Cardiac muscle cell (in vitro differentiated cells and primary cell): ENCODE data around the gene MBOAT1. TPM values are rescaled to one million over a fixed set of nuclear protein-coding genes. Genes with fewer than 3 reads are reported as not detected.

Experiments
- DNase-seq, 2 donors: peaks; one replicate each; pipeline versions ENCODE4 v3.0.0 to v3.0.0-alpha.2; 2010 to 2017; ENCODE audit warnings: low read depth in 1 of 2, low spot score in 1 of 2
- H3K27ac ChIP-seq: fragments of 200-600 bp; sonication (generic); 2 replicates; pipeline ENCODE4 v1.5.1; 2016
- H3K27me3 ChIP-seq: fragments of 200-600 bp; sonication (generic); 2 replicates; pipeline ENCODE4 v1.6.0; 2016; ENCODE audit warnings: control low read depth
- H3K36me3 ChIP-seq: fragments of 200-600 bp; sonication (generic); 2 replicates; pipeline ENCODE4 v1.5.1; 2016; ENCODE audit warnings: control low read depth
- H3K4me1 ChIP-seq: fragments of 200-600 bp; sonication (generic); 2 replicates; pipeline ENCODE4 v1.8.1; 2017; ENCODE audit warnings: low read depth, mild to moderate bottlenecking, mixed run types
- H3K4me3 ChIP-seq: fragments of 200-600 bp; sonication (generic); 2 replicates; pipeline ENCODE4 v1.5.1; 2016; ENCODE audit warnings: mild to moderate bottlenecking
- H3K9me3 ChIP-seq: fragments of 200-600 bp; sonication (generic); 2 replicates; pipeline ENCODE4 v1.5.1; 2017; ENCODE audit warnings: low read depth, mild to moderate bottlenecking, control low read depth
- polyA plus RNA-seq: library from polyadenylated mRNA; unstranded; fragments of >200 nt; fragmentation: Nextera tagmentation; extraction: Ambion mirVana; gene quantifications from 2 replicates; pipeline ENCODE4 v1.2.1, GENCODE V29; 2016
- total RNA-seq: library from RNA; depleted of rRNA; stranded (reverse); fragments of >200 nt; gene quantifications from 2 replicates; pipeline ENCODE4 v1.2.3, GENCODE V29; 2016
- TF ChIP-seq, protein P1 (sequence below): IDR thresholded peaks from 2 replicates; pipeline ENCODE4 v1.5.1; 2012; ENCODE audit warnings: low read depth, mild to moderate bottlenecking, low read length

The MBOAT1 gene
- total and polyA plus RNA-seq, 2 experiments from 2014 or later = 7.5 to 15.5 TPM

GRCh38 chr6:20236909-20237600 lies 24.8 kb upstream of the MBOAT1 start:
- TF ChIP-seq, protein P1, sequence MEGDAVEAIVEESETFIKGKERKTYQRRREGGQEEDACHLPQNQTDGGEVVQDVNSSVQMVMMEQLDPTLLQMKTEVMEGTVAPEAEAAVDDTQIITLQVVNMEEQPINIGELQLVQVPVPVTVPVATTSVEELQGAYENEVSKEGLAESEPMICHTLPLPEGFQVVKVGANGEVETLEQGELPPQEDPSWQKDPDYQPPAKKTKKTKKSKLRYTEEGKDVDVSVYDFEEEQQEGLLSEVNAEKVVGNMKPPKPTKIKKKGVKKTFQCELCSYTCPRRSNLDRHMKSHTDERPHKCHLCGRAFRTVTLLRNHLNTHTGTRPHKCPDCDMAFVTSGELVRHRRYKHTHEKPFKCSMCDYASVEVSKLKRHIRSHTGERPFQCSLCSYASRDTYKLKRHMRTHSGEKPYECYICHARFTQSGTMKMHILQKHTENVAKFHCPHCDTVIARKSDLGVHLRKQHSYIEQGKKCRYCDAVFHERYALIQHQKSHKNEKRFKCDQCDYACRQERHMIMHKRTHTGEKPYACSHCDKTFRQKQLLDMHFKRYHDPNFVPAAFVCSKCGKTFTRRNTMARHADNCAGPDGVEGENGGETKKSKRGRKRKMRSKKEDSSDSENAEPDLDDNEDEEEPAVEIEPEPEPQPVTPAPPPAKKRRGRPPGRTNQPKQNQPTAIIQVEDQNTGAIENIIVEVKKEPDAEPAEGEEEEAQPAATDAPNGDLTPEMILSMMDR = no peak
- no peaks in the 10 kb centered on the region for H3K36me3 ChIP-seq
- H3K4me3 ChIP-seq = no peak overlapping the region
- H3K9me3 ChIP-seq = no peaks in the 10 kb centered on the region
- no peak for DNase-seq
- H3K27me3 ChIP-seq = no peaks in the 10 kb centered on the region
- H3K4me1 ChIP-seq = peaks cover 6% of the 10 kb centered on the region
- H3K27ac ChIP-seq = no peak overlapping the region

GRCh38 chr6:20236344-20236743 lies 24.1 kb upstream of the MBOAT1 start:
- no peak overlapping the region for H3K4me3 ChIP-seq
- H3K27ac ChIP-seq = no peak overlapping the region
- TF ChIP-seq, protein P1 = no peak
- no peaks in the 10 kb centered on the region for H3K9me3 ChIP-seq
- no peak for DNase-seq
- H3K4me1 ChIP-seq = peaks cover 6% of the 10 kb centered on the region
- H3K36me3 ChIP-seq = no peaks in the 10 kb centered on the region
- H3K27me3 ChIP-seq = no peaks in the 10 kb centered on the region

DNA sequence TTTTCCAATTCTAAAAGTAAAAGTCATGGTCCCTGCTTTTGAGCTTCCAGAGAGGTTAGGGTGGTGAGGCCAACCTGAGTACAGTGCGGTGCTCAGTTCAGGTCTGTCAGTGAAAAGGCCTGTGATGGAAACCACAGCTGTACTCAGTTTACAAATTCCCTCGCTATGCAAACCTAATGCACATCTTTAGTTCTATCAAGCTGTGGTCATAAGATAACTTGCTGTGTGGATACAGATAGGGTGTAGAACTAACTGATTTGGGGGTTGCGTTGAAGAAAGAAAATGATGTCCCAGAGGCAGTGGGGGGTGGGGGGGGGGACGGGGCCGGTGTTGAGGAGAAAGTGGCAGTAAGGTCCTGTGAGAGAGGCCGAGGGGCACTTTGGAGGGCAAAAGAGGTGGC lies 22.8 kb upstream of the MBOAT1 start:
- Histone ChIP-seq H3K27me3 (no peaks in the 10 kb centered on the region), H3K4me1 (peaks cover 6% of the 10 kb centered on the region), H3K4me3 (no peak overlapping the region), H3K27ac (no peak overlapping the region), H3K9me3 (no peaks in the 10 kb centered on the region), H3K36me3 (no peaks in the 10 kb centered on the region)
- no peak for DNase-seq
- TF ChIP-seq, protein P1 = no peak

GRCh38 chr6:20234136-20234535 lies 21.9 kb upstream of the MBOAT1 start:
- Histone ChIP-seq H3K27me3 (no peaks in the 10 kb centered on the region), H3K36me3 (no peaks in the 10 kb centered on the region), H3K27ac (no peak overlapping the region), H3K9me3 (no peaks in the 10 kb centered on the region), H3K4me3 (no peak overlapping the region), H3K4me1 (peaks cover 6% of the 10 kb centered on the region)
- TF ChIP-seq, protein P1 = no peak
- peak in 1 of 2 donors; percentile 27 for DNase-seq

DNA sequence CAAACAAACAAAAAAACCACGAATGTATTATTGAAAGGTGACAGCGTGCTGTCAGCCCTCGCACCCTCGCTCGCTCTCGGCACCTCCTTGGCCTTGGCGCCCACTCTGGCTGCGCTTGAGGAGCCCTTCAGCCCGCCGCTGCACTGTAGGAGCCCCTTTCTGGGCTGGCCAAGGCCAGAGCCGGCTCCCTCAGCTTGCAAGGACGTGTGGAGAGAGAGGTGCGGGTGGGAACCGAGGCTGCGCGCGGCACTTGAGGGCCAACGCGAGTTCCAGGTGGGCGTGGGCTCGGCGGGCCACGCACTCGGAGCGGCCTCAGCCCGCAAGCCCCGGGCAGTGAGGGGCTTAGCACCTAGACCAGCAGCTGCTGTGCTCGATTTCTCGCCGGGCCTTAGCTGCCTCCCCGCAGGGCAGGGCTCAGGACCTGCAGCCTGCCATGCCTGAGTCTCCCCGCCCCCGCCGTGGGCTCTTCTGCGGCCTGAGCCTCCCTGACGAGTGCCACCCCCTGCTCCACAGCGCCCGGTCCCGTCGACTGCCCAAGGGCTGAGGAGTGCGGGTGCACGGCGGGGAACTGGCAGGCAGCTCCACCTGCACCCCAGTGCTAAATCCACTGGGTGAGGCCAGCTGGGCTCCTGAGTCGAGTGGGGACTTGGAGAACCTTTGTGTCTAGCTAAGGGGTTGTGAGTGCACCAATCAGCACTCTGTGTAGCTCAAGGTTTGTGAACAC lies 20.9 kb upstream of the MBOAT1 start:
- H3K4me1 ChIP-seq = no peaks in the 10 kb centered on the region
- no peak overlapping the region for H3K4me3 ChIP-seq
- no peaks in the 10 kb centered on the region for H3K36me3 ChIP-seq
- no peaks in the 10 kb centered on the region for H3K9me3 ChIP-seq
- H3K27me3 ChIP-seq = no peaks in the 10 kb centered on the region
- TF ChIP-seq, protein P1 = no peak
- no peak for DNase-seq
- H3K27ac ChIP-seq = no peak overlapping the region
